HEK293 (cell line): Measurements from ENCODE around the gene PTTG1.

Source experiments
- CTCF ChIA-PET: fragments of 350-600 bp; formaldehyde crosslinking; extraction: SDS; loops from one replicate; lab custom pipeline; 2021; ENCODE audit warnings: antibody characterized with exemption; lab: Yijun Ruan, JAX
- POLR2A ChIA-PET: fragments of 300-600 bp; formaldehyde crosslinking; extraction: SDS; loops from one replicate; lab custom pipeline; 2020; ENCODE audit warnings: antibody characterized with exemption, inconsistent platforms; lab: Yijun Ruan, JAX
- H3K27ac ChIP-seq: fragments of 200-500 bp; sonication (Bioruptor generic); 2 replicates; pipeline ENCODE4 v1.5.1; 2014; ENCODE audit warnings: low read depth, low read length, control low read depth, inconsistent platforms; ENCODE audit errors: extremely low read depth
- H3K36me3 ChIP-seq, 2 experiments: fragments of 200-500 bp in 1 of 2; sonication (Bioruptor generic) in 1 of 2; 1 replicate in 1 of 2; 2 replicates in 1 of 2; pipeline ENCODE4 v1.5.1; 2014 to 2017; ENCODE audit warnings: inconsistent platforms in 2 of 2, low read length in 2 of 2; ENCODE audit not compliant: control insufficient read depth in 2 of 2, insufficient read depth in 1 of 2
- H3K4me1 ChIP-seq: fragments of 200-500 bp; sonication (Bioruptor generic); 2 replicates; pipeline ENCODE4 v1.5.1; 2014; ENCODE audit warnings: mild to moderate bottlenecking, low read length, inconsistent platforms; ENCODE audit not compliant: control insufficient read depth, insufficient read depth
- H3K4me3 ChIP-seq: 2 replicates; pipeline ENCODE4 v1.5.1; 2011; ENCODE audit warnings: low read depth, mild to moderate bottlenecking, control low read depth, low read length, moderate library complexity
- H3K9me3 ChIP-seq: fragments of 200-500 bp; sonication (Bioruptor generic); 2 replicates; pipeline ENCODE4 v1.5.1; 2014; ENCODE audit warnings: low read depth, low read length, inconsistent platforms; ENCODE audit not compliant: control insufficient read depth, insufficient read depth
- KLF16 ChIP-seq: fragments of 450-650 bp; formaldehyde crosslinking; IDR thresholded peaks from 2 replicates; pipeline ENCODE4 v1.5.1; 2017; ENCODE audit warnings: missing biosample characterization, missing genetic modification characterization
- KLF9 ChIP-seq: fragments of 450-650 bp; formaldehyde crosslinking; IDR thresholded peaks from 2 replicates; pipeline ENCODE4 v1.5.1; 2016; ENCODE audit warnings: missing biosample characterization, missing genetic modification characterization, low read depth
- ZBTB11 ChIP-seq: fragments of 450-650 bp; formaldehyde crosslinking; conservative IDR thresholded peaks from 2 replicates; pipeline ENCODE4 v1.5.1; 2016; ENCODE audit warnings: low read depth, missing biosample characterization, missing genetic modification characterization
- ZBTB26 ChIP-seq: fragments of 450-650 bp; formaldehyde crosslinking; optimal IDR thresholded peaks from 2 replicates; pipeline ENCODE3; 2016; ENCODE audit warnings: missing biosample characterization, mild to moderate bottlenecking, missing genetic modification characterization
- ZBTB8A ChIP-seq: fragments of 450-650 bp; formaldehyde crosslinking; IDR thresholded peaks from 2 replicates; pipeline ENCODE4 v1.5.1; 2016; ENCODE audit warnings: missing biosample characterization, missing genetic modification characterization
- ZNF341 ChIP-seq: fragments of 450-650 bp; formaldehyde crosslinking; IDR thresholded peaks from 2 replicates; pipeline ENCODE4; 2016; ENCODE audit warnings: low read depth, missing biosample characterization, missing genetic modification characterization
- ZNF449 ChIP-seq: fragments of 450-650 bp; formaldehyde crosslinking; IDR thresholded peaks from 2 replicates; pipeline ENCODE4 v1.5.1; 2017; ENCODE audit warnings: missing biosample characterization, mild to moderate bottlenecking, missing genetic modification characterization, moderate library complexity
- ZNF621 ChIP-seq: fragments of 450-650 bp; formaldehyde crosslinking; IDR thresholded peaks from 2 replicates; pipeline ENCODE4 v1.5.1; 2017; ENCODE audit warnings: missing biosample characterization, missing genetic modification characterization
- ZNF837 ChIP-seq: fragments of 450-650 bp; formaldehyde crosslinking; IDR thresholded peaks from 2 replicates; pipeline ENCODE4 v1.5.1; 2016; ENCODE audit warnings: missing biosample characterization, missing genetic modification characterization
- ZSCAN18 ChIP-seq: fragments of 450-650 bp; formaldehyde crosslinking; IDR thresholded peaks from 2 replicates; pipeline ENCODE4 v1.5.1; 2016; ENCODE audit warnings: missing biosample characterization, missing genetic modification characterization
- TF ChIP-seq, protein P1 (sequence below): fragments of 450-650 bp; formaldehyde crosslinking; conservative IDR thresholded peaks from 2 replicates; pipeline ENCODE4 v1.5.1; 2016; ENCODE audit warnings: low read depth, missing biosample characterization, missing genetic modification characterization
- TF ChIP-seq, protein P2 (sequence below): fragments of 450-650 bp; formaldehyde crosslinking; IDR thresholded peaks from 2 replicates; pipeline ENCODE4 v1.5.1; 2016; ENCODE audit warnings: missing biosample characterization, missing genetic modification characterization, borderline replicate concordance
- TF ChIP-seq, protein P3 (sequence below): fragments of 450-650 bp; formaldehyde crosslinking; IDR thresholded peaks from 2 replicates; pipeline ENCODE4 v1.5.1; 2016; ENCODE audit warnings: missing biosample characterization, missing genetic modification characterization

Gene PTTG1

DNA sequence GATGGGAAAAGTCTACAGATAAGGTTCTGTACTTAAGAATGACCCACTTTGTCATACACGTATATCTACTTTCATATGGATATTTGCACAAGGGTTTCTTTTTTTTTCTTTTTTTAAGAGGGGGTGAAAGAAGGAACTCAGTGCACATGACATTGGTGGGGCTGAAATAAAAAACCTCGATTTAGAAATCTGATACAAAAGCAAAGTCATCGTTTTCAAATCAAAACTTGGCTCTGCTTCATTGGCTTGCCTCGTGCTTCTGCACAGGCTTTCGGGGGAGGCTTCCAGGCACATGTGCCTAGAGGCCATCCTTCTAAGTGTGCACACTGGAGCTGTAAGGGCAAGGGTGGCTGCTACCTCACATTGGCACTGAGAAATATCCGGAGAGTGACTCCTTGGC is 31.1 kb downstream of the PTTG1 start (continued):
- TF ChIP-seq ZBTB11 (tag by site-specific recombination), result no peak
- no peak for TF ChIP-seq ZNF621 (tag by site-specific recombination)
- no peak for TF ChIP-seq KLF16 (tag by site-specific recombination)
- no peak for TF ChIP-seq ZNF341 (tag by site-specific recombination)

DNA sequence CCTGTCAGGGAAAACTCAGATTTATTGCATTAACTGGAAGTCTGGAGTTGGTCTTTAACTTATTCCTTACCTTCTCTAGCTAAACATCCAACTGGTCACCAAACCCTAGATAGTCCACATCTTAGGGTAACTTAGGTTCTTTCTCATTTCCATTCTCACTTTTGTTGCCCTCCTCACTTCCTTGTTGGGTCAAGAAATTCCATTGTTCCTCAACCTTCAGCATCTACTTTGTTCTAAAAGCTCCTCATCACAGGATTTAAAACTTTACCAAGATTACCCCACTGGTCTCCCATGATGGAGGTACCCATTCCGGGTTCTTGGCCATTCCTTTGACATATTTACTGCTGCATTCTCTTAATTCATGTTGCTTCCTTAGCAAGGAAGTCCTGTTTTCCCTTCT is 32.1 kb downstream of the PTTG1 start:
- ChIA-PET POLR2A (no interaction called here), CTCF (interaction anchor here (3.3 kb wide), 1 partner anchor 15 kb away, joined by 29 read pairs; no protein-coding TSS in a partner anchor)
- Histone ChIP-seq H3K4me3 (no peak overlapping the region), H3K9me3 (no peaks in the 10 kb centered on the region), H3K27ac (no peak overlapping the region), H3K4me1 (no peaks in the 10 kb centered on the region), H3K36me3 (no peaks in the 10 kb centered on the region)
- TF ChIP-seq ZNF837 (tag by site-specific recombination), result no peak

GRCh38 chr5:160455600-160455999 is 33.9 kb downstream of the PTTG1 start:
- Histone ChIP-seq H3K4me3 (no peak overlapping the region), H3K27ac (no peak overlapping the region), H3K9me3 (no peaks in the 10 kb centered on the region), H3K36me3 (no peaks in the 10 kb centered on the region), H3K4me1 (no peaks in the 10 kb centered on the region)
- ChIA-PET CTCF (no interaction called here), POLR2A (no interaction called here)
- no peak for TF ChIP-seq ZNF449 (tag by site-specific recombination)
- TF ChIP-seq, protein P1, sequence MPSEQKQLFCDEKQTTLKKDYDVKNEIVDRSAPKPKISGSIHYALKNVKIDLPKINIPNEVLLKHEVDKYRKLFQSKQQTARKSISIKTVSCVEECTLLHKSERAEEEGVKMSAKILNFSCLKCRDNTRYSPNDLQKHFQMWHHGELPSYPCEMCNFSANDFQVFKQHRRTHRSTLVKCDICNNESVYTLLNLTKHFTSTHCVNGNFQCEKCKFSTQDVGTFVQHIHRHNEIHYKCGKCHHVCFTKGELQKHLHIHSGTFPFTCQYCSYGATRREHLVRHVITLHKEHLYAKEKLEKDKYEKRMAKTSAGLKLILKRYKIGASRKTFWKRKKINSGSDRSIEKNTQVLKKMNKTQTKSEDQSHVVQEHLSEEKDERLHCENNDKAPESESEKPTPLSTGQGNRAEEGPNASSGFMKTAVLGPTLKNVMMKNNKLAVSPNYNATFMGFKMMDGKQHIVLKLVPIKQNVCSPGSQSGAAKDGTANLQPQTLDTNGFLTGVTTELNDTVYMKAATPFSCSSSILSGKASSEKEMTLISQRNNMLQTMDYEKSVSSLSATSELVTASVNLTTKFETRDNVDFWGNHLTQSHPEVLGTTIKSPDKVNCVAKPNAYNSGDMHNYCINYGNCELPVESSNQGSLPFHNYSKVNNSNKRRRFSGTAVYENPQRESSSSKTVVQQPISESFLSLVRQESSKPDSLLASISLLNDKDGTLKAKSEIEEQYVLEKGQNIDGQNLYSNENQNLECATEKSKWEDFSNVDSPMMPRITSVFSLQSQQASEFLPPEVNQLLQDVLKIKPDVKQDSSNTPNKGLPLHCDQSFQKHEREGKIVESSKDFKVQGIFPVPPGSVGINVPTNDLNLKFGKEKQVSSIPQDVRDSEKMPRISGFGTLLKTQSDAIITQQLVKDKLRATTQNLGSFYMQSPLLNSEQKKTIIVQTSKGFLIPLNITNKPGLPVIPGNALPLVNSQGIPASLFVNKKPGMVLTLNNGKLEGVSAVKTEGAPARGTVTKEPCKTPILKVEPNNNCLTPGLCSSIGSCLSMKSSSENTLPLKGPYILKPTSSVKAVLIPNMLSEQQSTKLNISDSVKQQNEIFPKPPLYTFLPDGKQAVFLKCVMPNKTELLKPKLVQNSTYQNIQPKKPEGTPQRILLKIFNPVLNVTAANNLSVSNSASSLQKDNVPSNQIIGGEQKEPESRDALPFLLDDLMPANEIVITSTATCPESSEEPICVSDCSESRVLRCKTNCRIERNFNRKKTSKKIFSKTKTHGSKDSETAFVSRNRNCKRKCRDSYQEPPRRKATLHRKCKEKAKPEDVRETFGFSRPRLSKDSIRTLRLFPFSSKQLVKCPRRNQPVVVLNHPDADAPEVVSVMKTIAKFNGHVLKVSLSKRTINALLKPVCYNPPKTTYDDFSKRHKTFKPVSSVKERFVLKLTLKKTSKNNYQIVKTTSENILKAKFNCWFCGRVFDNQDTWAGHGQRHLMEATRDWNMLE, result no peak
- TF ChIP-seq ZBTB26 (tag by site-specific recombination), result no peak
- TF ChIP-seq, protein P2, sequence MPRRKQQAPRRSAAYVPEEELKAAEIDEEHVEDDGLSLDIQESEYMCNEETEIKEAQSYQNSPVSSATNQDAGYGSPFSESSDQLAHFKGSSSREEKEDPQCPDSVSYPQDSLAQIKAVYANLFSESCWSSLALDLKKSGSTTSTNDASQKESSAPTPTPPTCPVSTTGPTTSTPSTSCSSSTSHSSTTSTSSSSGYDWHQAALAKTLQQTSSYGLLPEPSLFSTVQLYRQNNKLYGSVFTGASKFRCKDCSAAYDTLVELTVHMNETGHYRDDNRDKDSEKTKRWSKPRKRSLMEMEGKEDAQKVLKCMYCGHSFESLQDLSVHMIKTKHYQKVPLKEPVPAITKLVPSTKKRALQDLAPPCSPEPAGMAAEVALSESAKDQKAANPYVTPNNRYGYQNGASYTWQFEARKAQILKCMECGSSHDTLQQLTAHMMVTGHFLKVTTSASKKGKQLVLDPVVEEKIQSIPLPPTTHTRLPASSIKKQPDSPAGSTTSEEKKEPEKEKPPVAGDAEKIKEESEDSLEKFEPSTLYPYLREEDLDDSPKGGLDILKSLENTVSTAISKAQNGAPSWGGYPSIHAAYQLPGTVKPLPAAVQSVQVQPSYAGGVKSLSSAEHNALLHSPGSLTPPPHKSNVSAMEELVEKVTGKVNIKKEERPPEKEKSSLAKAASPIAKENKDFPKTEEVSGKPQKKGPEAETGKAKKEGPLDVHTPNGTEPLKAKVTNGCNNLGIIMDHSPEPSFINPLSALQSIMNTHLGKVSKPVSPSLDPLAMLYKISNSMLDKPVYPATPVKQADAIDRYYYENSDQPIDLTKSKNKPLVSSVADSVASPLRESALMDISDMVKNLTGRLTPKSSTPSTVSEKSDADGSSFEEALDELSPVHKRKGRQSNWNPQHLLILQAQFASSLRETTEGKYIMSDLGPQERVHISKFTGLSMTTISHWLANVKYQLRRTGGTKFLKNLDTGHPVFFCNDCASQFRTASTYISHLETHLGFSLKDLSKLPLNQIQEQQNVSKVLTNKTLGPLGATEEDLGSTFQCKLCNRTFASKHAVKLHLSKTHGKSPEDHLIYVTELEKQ (tag by site-specific recombination), result no peak
- TF ChIP-seq, protein P3, sequence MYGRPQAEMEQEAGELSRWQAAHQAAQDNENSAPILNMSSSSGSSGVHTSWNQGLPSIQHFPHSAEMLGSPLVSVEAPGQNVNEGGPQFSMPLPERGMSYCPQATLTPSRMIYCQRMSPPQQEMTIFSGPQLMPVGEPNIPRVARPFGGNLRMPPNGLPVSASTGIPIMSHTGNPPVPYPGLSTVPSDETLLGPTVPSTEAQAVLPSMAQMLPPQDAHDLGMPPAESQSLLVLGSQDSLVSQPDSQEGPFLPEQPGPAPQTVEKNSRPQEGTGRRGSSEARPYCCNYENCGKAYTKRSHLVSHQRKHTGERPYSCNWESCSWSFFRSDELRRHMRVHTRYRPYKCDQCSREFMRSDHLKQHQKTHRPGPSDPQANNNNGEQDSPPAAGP, result no peak
- TF ChIP-seq ZSCAN18 (tag by site-specific recombination), result no peak
- no peak for TF ChIP-seq KLF9 (tag by site-specific recombination)
- no peak for TF ChIP-seq ZBTB8A
